IPS-18c (cell line): ENCODE data around the gene FOXK1.

Experiments used
- H3K4me3 ChIP-seq: 2 replicates; pipeline ENCODE4 v1.7.0; 2013; ENCODE audit warnings: low read depth, mild to moderate bottlenecking, low read length, moderate library complexity; ENCODE audit not compliant: insufficient read depth
- H3K9me3 ChIP-seq: one replicate; pipeline ENCODE4 v1.6.1; 2013; ENCODE audit warnings: mild to moderate bottlenecking, low read length, moderate library complexity; ENCODE audit not compliant: control insufficient read depth, insufficient read depth

FOXK1 gene

GRCh38 chr7:4727914-4728705 lies 46.0 kb downstream of the FOXK1 start:
- no peaks in the 10 kb centered on the region for H3K9me3 ChIP-seq
- no peak overlapping the region for H3K4me3 ChIP-seq

DNA sequence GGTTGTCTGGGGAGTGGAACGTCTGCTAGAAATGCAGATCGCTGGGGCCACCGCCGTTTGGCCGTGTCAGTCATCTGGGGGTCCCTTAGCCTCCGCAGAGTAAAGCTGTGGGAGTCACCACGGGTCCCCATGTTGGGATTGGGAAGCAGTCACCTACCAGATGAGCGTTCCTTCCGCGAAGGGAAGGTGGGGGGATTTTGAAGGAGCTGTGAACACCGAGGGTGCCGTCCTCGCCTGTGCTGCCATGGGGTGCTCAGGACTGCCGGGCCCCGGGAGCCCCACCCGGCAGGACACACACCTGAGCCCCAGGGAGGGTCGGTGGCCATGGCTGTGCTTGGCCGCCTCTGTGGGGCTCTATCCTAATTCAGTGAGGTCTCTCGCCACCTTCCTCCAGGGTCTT lies 47.2 kb downstream of the FOXK1 start:
- H3K4me3 ChIP-seq = no peak overlapping the region
- H3K9me3 ChIP-seq = no peaks in the 10 kb centered on the region

- H3K4me3 ChIP-seq = no peak overlapping the region
- H3K9me3 ChIP-seq = peaks cover 3% of the 10 kb centered on the region
Measured at GRCh38 chr7:4730276-4730675, 48.2 kb downstream of the FOXK1 start.

- Histone ChIP-seq H3K9me3 (peaks cover 3% of the 10 kb centered on the region), H3K4me3 (no peak overlapping the region)
Measured at GRCh38 chr7:4730971-4731370, 48.9 kb downstream of the FOXK1 start.

DNA sequence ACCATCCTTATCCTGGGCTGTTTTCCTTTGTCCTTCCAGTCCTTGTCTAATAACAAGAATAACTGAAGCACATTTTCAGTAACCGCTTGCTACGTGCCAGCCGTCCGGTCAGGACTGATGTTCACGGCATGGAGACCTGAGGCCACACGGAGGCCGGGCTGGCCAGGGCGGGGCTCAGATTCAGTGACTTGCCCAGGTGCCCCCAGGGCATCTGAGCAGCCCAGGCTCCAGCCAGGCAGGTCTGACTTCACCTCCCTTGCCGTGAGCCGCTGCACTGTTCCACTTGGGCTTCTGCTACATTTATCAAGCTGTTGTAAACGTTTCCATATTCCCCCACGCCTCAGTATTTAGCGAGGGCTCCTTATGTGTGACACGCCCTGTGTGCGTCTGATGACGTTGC lies 49.7 kb downstream of the FOXK1 start:
- H3K9me3 ChIP-seq = peaks cover 3% of the 10 kb centered on the region
- H3K4me3 ChIP-seq = no peak overlapping the region

DNA sequence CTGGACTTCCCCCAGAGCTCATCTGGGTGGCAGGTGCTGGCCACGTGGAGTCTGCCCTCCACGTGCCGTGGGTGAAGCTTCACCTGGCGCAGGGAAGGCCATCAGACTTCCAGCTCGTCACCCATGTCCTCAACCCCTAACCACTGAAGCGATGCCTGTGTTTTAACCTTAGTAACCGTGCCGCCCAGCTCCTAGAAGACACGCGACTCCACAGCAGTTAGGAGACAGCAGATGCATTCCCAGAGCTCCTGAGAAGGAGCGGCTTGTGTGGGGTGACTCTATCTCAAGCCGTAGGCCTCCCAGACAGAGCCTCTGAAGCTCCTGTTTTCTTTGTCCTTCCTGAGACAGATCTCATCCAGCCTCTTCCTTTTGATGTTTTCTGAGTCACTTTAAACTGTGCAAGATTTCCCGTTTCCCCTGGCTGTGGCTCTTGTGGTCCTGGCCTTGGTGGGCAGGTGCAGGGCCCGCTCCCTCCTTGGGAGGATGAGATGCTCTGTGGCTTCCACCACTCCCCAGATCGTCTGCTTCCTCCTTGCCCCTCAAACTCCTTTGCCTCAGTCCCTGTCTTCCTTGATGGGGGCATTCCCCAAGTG lies 51.9 kb downstream of the FOXK1 start:
- no peak overlapping the region for H3K4me3 ChIP-seq
- peaks cover 3% of the 10 kb centered on the region for H3K9me3 ChIP-seq

DNA sequence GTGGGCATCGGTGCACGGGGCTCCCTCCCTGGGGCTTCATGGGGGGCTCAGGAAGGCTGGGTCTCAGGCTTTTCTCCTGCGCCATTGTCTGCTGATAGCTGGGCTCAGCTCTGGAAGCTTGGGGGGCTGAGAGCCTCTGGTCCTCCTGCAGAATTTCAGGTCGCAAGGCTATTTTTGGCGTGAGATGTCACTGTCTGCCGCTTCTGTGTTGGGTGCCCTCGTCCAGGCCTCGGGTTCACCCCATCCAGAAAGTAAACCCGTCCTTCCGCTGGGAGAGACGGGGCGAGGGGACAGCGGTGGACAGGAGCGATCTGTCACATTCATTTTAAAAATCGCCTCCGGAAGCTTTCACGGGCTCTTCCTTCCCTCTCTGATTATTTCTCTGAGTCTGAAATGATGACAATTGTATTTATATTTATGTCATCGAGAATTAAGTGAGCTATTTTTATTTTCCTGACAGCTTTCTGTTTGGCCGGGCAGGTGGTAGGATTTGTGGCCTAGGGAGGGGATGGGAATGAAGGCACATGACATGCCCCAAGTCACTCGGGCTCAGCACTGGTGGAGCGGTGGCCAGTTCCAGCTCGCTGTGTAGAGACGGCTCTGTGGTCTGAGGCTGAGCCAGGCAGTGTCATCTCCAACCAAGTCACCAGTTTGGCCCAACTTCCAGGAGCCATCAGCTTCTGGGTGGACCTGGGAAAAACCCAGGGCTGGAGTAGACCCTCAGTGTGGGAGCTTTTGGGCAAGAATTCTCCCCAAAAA lies 52.7 kb downstream of the FOXK1 start:
- H3K9me3 ChIP-seq = peaks cover 3% of the 10 kb centered on the region
- H3K4me3 ChIP-seq = no peak overlapping the region

DNA sequence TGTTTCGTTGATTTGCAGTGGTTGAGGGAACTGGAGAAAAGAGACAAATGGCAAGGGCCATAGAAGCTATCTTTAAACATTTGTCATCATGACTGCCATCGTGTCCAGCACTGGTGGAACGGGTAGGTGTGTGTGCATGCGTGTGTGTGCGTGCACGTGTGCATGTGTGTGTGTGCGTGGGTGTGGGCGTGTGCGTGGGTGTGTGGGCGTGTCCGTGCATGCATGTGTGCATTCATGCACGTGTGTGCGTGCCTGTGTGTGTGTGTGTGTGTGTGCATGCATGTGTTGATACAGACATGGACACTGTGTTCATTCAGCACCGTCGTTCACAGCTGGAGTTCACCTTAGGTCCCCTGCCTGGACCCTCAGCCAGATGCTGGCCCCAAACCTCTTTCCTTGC lies 55.2 kb downstream of the FOXK1 start:
- no peak overlapping the region for H3K4me3 ChIP-seq
- H3K9me3 ChIP-seq = peaks cover 3% of the 10 kb centered on the region

GRCh38 chr7:4738711-4739527 lies 56.8 kb downstream of the FOXK1 start:
- H3K9me3 ChIP-seq = peaks cover 3% of the 10 kb centered on the region

GRCh38 chr7:4739528-4739992 lies 57.5 kb downstream of the FOXK1 start:
- H3K9me3 ChIP-seq = peaks cover 3% of the 10 kb centered on the region
- H3K4me3 ChIP-seq = no peak overlapping the region

More at GRCh38 chr7:4738711-4739527, 56.8 kb downstream of the FOXK1 start:
- H3K4me3 ChIP-seq = no peak overlapping the region

DNA sequence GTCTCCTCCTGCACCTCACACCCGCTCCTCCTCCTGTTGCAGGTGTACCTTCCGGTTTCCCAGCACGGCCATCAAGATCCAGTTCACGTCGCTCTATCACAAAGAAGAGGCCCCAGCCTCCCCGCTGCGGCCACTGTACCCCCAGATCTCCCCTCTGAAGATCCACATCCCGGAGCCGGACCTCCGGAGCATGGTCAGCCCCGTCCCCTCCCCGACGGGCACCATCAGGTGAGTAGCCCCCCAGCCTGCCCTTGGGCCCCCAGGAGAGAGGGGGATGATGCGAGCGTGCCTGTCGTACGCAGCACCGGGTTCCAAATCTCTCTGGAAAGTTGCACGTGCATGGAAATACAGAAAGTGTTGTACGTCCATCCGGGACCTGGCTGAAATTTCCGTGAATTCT lies 58.7 kb downstream of the FOXK1 start:
- no peak overlapping the region for H3K4me3 ChIP-seq
- no peaks in the 10 kb centered on the region for H3K9me3 ChIP-seq

- no peak overlapping the region for H3K4me3 ChIP-seq
- H3K9me3 ChIP-seq = peaks cover 2% of the 10 kb centered on the region
Measured at GRCh38 chr7:4742051-4742573, 60.0 kb downstream of the FOXK1 start.

DNA sequence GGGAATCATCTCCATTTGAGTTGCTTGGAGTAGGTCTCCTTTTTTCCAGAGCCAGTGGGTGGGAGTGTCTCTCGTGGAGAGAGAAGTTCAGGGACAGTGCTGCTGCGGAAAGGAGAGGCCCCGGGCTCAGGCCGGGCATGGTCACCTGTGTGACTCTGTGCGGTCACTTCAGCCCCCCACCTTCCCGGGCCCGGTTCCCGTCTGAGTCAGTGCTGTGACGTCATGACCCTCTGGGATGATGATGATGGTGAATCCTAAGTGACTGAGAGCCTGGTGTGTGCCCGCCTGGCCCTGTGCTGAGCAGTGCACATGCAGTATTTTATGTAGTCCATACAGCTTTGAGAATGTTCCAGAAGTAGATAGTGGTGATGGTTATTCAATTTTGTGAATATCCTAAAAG lies 60.8 kb downstream of the FOXK1 start:
- Histone ChIP-seq H3K9me3 (peaks cover 2% of the 10 kb centered on the region), H3K4me3 (no peak overlapping the region)

DNA sequence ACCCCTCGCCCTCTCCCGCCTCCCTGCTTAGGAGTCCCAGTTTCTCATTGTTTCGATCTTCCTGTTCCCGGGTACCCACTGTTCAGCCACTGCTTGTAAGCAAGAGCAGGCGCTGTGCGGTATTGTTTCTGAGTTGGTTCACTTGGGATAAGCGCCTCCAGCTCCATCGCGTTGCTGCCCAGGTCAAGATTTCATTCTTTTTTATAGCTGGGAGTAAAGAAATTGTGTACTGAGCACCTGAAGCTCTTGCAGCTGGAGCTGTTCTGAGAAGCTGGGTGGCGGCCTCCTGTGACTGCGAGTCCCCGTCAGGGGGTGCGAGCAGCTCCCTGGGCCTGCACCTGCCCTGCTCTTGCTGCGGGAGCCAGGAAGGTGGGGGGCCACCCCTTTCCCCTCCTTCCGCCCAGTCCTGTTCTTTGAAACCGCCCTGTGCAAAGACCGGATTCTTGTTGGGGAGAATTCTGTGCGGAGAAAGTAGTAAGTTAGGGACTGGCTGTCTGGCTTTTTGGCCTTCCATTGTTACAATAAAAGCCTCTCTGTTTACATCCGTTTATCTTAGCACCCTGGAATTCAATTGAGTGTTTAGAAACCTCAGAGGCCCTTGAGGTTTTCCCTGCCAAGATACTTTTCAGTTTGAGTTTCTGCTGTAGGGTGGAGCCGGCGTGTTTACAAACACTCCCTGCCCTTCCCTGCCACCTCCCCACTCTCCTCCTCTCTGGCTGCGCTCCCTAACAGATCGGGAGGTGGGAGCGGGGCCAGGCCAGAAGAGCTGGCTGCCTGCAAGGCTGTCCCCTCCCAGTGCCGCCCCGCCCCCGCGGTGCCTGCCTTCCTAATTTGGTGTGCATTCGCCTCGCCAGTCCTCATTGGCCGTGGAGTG lies 62.5 kb downstream of the FOXK1 start:
- H3K4me3 ChIP-seq = peak overlapping the region; percentile 38
- peaks cover 2% of the 10 kb centered on the region for H3K9me3 ChIP-seq

GRCh38 chr7:4745265-4745919 lies 63.3 kb downstream of the FOXK1 start:
- H3K9me3 ChIP-seq = peaks cover 2% of the 10 kb centered on the region
- no peak overlapping the region for H3K4me3 ChIP-seq
